ENCODE measurements around the gene GGA2.
"Not testable (repeated sequence)": the region's sequence is repeated elsewhere in the genome, so short reads cannot be mapped to it uniquely, and the experiment has no call there.

GGA2 gene

GRCh38 chr16:23504453-23505179 lies 5.7 kb downstream of the GGA2 start:
- DNase-seq (ENCODE audit: low read depth in 2 of 2), result peak; percentile 62 to 77

GRCh38 chr16:23504076-23504452 lies 6.2 kb downstream of the GGA2 start:
- no peak for DNase-seq (ENCODE audit: low read depth in 2 of 2)

- no peak for DNase-seq (ENCODE audit: low read depth in 2 of 2)
Measured at GRCh38 chr16:23502466-23502865, 7.8 kb downstream of the GGA2 start.

DNA sequence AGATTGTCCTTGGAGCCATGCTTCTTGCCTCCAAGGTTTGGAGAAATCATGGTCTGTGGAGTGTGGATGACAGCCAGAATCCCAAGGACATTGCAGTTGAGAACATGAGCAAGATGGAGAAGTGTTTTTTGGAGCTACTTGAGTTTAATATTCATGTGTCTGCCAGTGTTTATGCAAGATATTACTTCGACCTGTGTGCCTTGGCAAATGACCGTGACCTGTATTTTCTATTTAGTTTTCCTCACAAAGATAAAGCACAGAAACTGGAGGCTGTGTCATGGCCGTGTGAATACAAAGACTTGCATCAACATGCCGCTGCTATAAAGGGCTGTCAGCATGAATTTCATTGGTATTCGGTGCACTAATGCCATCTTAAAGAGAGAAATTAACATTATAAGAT lies 9.0 kb downstream of the GGA2 start:
- no peak for DNase-seq (ENCODE audit: low read depth in 2 of 2)

DNA sequence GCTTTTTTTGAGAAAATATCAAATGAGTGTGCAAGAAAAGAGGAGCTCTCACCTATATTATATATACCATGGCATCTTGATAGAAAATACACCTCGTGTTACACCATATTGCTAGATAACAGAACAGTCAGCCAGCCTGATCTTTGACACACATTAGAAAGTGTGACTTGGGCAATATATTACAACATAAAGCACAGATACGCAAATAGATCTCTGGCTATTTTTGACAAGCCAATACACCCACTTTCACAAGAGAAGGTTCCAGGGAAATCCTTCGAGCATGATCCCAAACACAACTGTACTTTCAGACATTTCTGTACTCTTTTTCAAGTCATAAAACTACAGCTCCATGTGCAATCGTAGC lies 9.4 kb downstream of the GGA2 start:
- DNase-seq (ENCODE audit: low read depth in 2 of 2), result no peak

GRCh38 chr16:23500212-23500861 lies 10.0 kb downstream of the GGA2 start:
- no peak for DNase-seq (ENCODE audit: low read depth in 2 of 2)

- no peak for DNase-seq (ENCODE audit: low read depth in 2 of 2)
Measured at GRCh38 chr16:23499801-23500200, 10.5 kb downstream of the GGA2 start.

DNA sequence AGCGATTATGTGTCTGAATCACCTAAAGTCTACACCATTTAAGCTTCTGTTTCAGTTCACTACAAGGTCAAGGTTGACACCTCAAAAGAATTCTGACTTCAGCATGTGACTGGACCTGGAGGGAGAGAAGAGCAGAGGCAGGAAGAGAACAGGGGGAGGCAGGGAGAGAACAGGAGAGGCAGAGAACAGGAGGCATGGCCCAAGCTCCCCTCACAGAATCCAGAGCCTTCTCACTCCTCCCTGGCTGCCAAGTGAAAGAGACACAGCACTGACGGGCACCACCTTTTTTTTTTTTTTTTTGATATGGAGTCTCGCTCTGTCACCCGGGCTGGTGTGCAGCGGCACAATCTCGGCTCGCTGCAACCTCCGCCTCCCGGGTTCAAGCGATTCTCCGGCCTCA lies 11.4 kb downstream of the GGA2 start:
- no peak for DNase-seq (ENCODE audit: low read depth in 2 of 2)

DNA sequence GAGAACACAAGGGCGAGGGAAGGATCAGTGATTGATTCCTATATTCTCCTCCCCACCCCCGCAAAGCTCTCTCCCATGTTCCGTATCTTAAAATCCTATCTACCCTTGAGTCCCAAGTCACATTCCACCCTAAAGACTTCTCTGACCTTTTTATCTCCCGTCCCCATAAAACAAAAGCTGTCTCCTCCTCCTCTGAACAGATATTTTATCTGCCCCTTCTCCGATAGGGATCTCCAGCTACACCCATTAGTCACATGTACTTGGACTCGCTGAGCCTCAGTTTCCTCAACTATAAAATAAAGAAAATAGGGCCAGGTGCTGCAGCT lies 12.8 kb downstream of the GGA2 start:
- no peak for DNase-seq (ENCODE audit: low read depth in 2 of 2)

- no peak for DNase-seq (ENCODE audit: low read depth in 2 of 2)
Measured at GRCh38 chr16:23496821-23497542, 13.3 kb downstream of the GGA2 start.

GRCh38 chr16:23495671-23496070 lies 14.6 kb downstream of the GGA2 start:
- no peak for DNase-seq (ENCODE audit: low read depth in 2 of 2)

- DNase-seq (ENCODE audit: low read depth in 2 of 2), result no peak
Measured at GRCh38 chr16:23494188-23494587, 16.1 kb downstream of the GGA2 start.

GRCh38 chr16:23491490-23492391 lies 18.6 kb downstream of the GGA2 start:
- no peak for DNase-seq (ENCODE audit: low read depth in 2 of 2)

- DNase-seq (ENCODE audit: low read depth in 2 of 2), result no peak
Measured at GRCh38 chr16:23486480-23486879, 23.8 kb downstream of the GGA2 start.

DNA sequence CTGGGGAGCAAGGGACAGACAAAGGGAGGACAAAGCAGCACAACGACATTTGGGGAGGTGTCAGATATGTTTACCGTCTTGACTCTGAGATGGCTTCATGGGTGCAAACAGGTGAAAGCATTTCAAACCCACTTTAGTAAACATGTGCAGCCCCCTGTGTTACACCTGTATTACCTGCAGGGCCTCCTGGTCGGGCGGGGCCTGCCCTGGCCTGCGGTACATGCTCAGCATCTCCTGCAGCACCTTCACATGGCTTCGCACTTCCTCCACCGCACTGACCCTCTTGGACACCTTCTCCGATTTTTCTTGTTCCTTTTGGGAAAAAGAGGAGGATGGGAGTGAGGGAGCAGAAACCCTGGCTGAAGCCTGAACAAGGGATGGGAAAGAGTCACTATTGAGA lies 24.5 kb downstream of the GGA2 start:
- no peak for DNase-seq (ENCODE audit: low read depth in 2 of 2)

DNA sequence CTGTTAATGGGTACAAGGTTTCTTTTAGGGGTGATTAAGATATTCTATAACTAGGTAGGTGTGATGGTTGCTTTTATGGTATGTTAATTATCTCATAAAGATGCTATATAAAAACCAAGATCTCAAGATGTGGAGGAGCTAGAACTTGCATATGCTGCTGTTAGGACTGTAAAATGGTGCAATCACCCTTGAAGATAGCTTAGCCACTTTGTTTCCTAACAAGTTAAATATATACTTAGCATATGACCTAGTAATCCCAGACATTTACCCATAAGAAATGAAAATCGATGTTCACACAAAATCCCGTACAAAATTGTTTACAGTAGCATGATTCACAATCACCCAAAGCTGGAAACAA lies 25.1 kb downstream of the GGA2 start:
- no peak for DNase-seq (ENCODE audit: low read depth in 2 of 2)

DNA sequence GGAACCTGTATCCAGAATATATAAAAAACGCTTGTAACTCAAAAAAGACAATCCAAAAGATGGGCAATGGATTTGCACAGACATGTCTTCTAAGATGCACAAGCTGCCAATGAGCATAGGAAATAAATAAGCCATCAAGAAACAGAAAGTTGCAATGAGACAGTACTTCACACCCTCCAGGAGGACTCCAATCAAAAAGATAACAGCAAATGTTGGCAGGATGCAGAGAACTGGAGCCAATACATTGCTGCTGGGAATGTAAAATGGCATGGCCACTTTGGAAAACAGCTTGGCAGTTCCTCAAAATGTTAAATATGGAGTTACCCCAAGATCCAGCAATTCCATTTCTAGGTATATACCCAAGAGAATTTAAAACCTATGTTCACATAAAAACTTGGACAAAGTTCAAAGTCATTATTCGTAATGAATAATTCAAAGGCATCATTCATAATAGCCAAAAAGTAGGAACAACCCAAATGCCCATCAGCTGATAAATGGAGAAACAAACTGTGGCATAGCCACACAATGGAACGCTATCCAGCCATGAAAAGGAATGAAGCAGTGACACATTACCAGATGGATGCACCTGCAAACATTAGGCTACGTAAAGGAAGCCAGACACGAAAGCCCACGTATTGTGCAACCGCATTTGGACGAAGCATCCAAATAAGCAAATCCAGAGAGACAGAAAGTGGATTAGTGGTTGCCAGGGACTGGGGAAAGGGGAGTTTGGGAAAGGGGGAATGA lies 25.6 kb downstream of the GGA2 start:
- DNase-seq (ENCODE audit: low read depth in 2 of 2), result no peak

GRCh38 chr16:23483492-23483891 lies 26.8 kb downstream of the GGA2 start:
- not testable (repeated sequence) for DNase-seq (ENCODE audit: low read depth in 2 of 2)

GRCh38 chr16:23482778-23483177 lies 27.5 kb downstream of the GGA2 start:
- no peak for DNase-seq (ENCODE audit: low read depth in 2 of 2)

GRCh38 chr16:23480257-23480656 lies 30.0 kb downstream of the GGA2 start:
- DNase-seq (ENCODE audit: low read depth in 2 of 2), result no peak

DNA sequence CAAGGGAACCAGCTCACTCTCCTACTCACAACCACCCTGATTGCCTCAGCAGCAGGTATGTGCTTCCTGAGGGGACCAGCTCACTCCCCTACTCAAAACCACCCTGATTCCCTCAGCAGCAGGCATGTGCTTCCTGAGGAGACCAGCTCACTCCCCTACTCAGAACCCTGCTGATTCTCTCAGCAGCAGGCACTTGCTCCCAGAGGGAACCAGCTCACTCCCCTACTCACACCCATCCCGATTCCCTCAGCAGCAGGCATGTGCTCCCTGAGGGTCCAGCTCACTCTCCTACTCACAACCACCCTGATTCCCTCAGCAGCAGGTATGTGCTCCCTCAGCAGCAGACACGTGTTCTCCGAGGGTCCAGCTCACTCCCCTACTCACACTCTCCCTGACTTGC lies 31.2 kb downstream of the GGA2 start:
- DNase-seq (ENCODE audit: low read depth in 2 of 2), result no peak

DNA sequence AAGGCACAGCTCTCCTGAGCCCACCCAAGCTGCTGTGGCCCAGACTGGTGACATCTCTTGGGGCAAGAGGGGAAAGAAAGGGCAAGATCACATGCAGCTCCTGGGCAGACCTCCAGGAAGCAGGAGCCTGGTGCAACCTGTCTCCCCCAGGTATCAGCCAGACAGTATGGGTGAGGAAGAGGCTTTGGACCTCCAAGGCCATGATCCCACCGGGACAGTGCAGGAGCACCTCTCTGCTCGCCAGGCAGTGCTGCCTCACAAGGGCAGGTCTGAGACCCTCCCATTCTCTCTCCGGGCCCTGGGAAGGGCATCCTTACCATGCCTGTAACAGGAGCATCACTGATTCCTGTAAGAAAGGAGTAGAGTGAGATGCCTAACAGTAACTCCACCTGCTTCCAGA lies 31.7 kb downstream of the GGA2 start:
- no peak for DNase-seq (ENCODE audit: low read depth in 2 of 2)
